GM21576 (cell line): Measurements from ENCODE around the gene ART4.

Experiments used
- ATAC-seq: cut with Tn5 transposase; IDR thresholded peaks from one replicate; pipeline ENCODE4 v1.9.1; 2021; ENCODE audit warnings: mild to moderate bottlenecking, moderate library complexity; ENCODE audit not compliant: unreplicated experiment

ART4 gene

GRCh38 chr12:14814014-14814413 lies 29.3 kb downstream of the ART4 start, which contains the start of gene SMCO3:
SMCO3 (minus strand) TSS chr12:14814182; CDS start chr12:14806680, 7,502 bp downstream.
- no peak for ATAC-seq

- no peak for ATAC-seq
Observed at GRCh38 chr12:14811486-14811885, 31.8 kb downstream of the ART4 start.

GRCh38 chr12:14810953-14811483 lies 32.3 kb downstream of the ART4 start:
- no peak for ATAC-seq

- ATAC-seq = no peak
Observed at GRCh38 chr12:14810167-14810952, 33.0 kb downstream of the ART4 start.

- peak; percentile 9 for ATAC-seq
Observed at GRCh38 chr12:14803830-14804160, 39.5 kb downstream of the ART4 start.

GRCh38 chr12:14803011-14803829 lies 40.1 kb downstream of the ART4 start, which contains the start of the genes C12orf60 and WBP11:
C12orf60 (plus strand) TSS chr12:14803670; CDS start chr12:14822936, 19,266 bp downstream.
WBP11 (minus strand) TSS chr12:14803478; CDS start chr12:14801383, 2,095 bp downstream.
- ATAC-seq = peak; percentile 99

- no peak for ATAC-seq
Observed at GRCh38 chr12:14802721-14803010, 40.7 kb downstream of the ART4 start.

- no peak for ATAC-seq
Observed at GRCh38 chr12:14802247-14802646, 41.1 kb downstream of the ART4 start.

- no peak for ATAC-seq
Observed at GRCh38 chr12:14795028-14795448, 48.3 kb downstream of the ART4 start.

- no peak for ATAC-seq
Observed at GRCh38 chr12:14785568-14785967, 57.8 kb downstream of the ART4 start.

GRCh38 chr12:14784471-14784870 lies 58.9 kb downstream of the ART4 start:
- ATAC-seq = no peak

GRCh38 chr12:14782756-14783155 lies 60.6 kb downstream of the ART4 start:
- peak; percentile 60 for ATAC-seq

- ATAC-seq = no peak
Observed at GRCh38 chr12:14781563-14781962, 61.8 kb downstream of the ART4 start.

- ATAC-seq = no peak
Observed at GRCh38 chr12:14780859-14781258, 62.5 kb downstream of the ART4 start.

GRCh38 chr12:14779834-14780233 lies 63.5 kb downstream of the ART4 start:
- no peak for ATAC-seq

- ATAC-seq = no peak
Observed at GRCh38 chr12:14777271-14777670, 66.1 kb downstream of the ART4 start.

GRCh38 chr12:14776236-14776961 lies 66.9 kb downstream of the ART4 start:
- no peak for ATAC-seq

- ATAC-seq = no peak
Observed at GRCh38 chr12:14775636-14775980, 67.7 kb downstream of the ART4 start.
